ENCODE measurements around the gene MUC2. TPM values are rescaled to one million over a fixed set of nuclear protein-coding genes. Genes with fewer than 3 reads are reported as not detected.

Gene MUC2
- total RNA-seq, 2 experiments from 2014 or later = not detected

DNA sequence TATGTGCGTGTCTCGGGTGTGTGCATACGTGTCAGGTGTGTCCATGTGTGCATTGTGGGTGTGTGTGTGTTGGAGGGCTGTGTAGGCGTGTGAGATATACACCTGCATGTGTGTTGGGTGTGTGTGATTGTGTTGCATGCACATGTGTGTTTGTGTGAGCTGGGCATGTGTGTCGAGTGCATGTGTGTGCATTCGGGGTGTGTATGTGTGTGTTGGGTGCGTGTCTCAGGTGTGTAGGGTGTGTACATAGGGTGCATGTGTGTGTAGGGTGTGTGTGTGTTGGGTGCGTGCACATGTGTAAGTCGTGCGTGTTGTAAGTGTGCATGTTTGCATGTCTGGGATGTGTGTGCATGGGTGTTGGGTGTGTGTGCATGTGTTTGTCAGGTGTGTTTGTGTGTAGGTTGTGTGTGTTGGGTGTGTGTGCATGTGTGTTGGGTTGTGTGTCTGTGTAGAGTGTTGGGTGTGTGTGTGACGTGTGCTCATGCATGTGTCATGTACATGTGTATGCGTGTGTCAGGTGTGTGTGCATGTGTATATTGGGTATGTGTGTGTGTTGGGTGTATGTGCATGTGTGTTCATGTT lies 42.3 kb upstream of the MUC2 start:
- no peak for DNase-seq
- CTCF ChIA-PET = no interaction called here
- no peak overlapping the region for H3K27ac Mint-ChIP-seq
- POLR2A ChIA-PET = no interaction called here
- H3K36me3 Mint-ChIP-seq (ENCODE audit: low read depth) = no peaks in the 10 kb centered on the region
- H3K4me3 Mint-ChIP-seq = no peak overlapping the region
- H3K4me1 Mint-ChIP-seq = no peaks in the 10 kb centered on the region
- H3K27me3 Mint-ChIP-seq = no peaks in the 10 kb centered on the region
- peaks cover 7% of the 10 kb centered on the region for H3K9me3 Mint-ChIP-seq

DNA sequence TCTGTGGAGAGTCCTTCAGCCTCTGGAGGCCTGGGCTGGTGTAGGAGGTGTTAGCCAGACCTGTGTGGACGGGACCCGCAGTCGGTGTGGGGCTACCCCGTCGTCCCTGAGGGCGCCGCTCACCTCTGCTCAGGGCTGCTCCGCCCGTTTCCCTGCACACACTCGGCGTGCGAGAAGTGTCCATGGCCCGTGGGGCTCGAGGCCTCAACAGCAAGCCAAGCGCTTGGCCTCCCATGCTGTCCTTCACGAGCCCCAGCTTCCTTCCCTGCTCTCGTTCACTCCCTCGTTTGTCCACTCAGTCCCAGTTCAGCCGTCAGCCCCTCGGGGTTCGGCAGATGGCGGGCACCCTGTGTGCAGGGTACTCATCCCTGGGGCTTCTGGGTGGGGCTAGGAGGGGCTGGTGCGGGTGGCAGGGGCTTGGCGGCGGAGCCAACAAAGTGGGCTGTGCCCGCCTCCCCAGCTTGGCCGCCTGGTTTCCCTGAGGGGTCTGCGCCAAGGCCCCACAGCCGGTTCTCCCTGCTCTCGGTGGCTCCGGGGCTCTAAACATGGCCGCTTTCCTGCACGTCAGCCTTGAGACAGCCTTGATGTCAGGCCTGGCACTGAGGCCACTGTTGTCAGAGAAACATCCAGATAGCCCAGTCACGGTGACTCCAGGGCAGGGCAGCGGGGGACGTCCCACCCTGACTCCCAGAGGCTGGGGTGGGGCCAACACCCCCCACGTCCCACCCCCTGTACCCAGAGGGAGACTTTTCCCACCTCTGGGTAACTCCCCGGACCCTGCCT lies 41.5 kb upstream of the MUC2 start:
- ChIA-PET POLR2A (no interaction called here), CTCF (no interaction called here)
- Mint-ChIP-seq H3K9me3 (peaks cover 7% of the 10 kb centered on the region), H3K36me3 (ENCODE audit: low read depth) (no peaks in the 10 kb centered on the region), H3K27ac (no peak overlapping the region), H3K4me1 (no peaks in the 10 kb centered on the region), H3K27me3 (no peaks in the 10 kb centered on the region), H3K4me3 (no peak overlapping the region)
- no peak for DNase-seq

DNA sequence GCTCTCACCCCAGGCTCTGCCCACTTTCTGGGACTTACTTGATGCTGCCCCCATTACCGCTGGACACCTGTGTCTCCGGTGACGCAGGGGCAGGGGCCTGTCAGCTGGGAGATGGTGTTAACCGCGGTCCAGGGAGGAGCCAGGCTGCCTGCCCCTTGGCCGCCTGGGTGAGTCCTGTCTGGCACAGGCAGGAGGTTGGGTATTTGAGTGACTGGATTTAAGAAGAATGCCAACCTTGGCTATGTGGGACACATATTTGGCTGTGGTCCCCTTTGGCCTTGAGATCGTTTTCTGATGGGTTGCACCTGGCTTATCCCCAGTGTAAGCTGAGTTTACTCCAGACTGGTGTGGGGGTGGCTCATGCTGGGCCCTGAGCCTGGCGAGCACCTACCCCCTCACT lies 40.7 kb upstream of the MUC2 start:
- DNase-seq = no peak
- Mint-ChIP-seq H3K4me1 (no peaks in the 10 kb centered on the region), H3K36me3 (ENCODE audit: low read depth) (no peaks in the 10 kb centered on the region), H3K4me3 (no peak overlapping the region), H3K27me3 (no peaks in the 10 kb centered on the region), H3K27ac (no peak overlapping the region), H3K9me3 (peaks cover 7% of the 10 kb centered on the region)
- ChIA-PET CTCF (no interaction called here), POLR2A (no interaction called here)

DNA sequence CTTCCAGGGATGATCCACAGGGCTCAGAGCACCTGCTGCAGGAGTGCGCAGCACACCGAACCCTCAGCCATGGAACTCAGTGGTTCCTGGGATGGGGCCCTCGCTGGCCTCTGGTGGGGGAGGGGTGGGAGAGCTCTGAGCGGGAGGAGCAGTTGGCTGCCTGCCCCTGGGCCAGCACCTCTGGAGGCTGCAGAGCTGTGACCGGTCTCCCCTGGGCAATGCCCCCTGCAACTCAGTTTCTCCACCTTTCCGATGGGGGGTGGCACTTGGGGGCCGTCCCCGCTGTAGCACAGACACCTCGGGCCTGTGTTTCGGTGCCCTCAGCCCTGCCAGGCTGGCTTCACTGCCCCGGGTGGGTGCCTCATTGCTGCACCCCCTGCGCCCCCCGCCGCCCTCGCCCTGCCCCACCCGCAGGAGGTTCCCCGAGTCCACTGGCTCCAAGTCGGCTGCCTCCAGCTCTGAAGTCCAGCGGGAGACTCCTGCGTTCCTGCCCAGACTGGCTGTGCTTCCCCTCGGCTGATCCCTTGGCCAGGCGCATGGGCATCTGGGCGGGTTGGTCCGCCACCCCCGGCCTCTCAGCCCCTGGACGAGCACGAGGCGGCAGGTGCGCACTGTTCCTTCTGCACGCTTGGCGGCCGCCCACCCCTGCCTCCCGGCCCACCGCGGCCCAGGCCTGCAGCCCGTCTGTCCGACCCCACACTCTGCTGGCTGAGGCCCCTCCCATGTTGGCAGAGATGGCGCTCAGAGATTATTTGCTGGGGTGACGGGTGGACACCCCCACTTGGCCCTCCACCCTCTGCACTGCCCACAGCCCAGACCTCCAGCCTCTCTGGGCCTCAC lies 40.0 kb upstream of the MUC2 start:
- Mint-ChIP-seq H3K36me3 (ENCODE audit: low read depth) (no peaks in the 10 kb centered on the region), H3K27me3 (no peaks in the 10 kb centered on the region), H3K27ac (no peak overlapping the region), H3K4me1 (no peaks in the 10 kb centered on the region), H3K9me3 (peaks cover 7% of the 10 kb centered on the region), H3K4me3 (no peak overlapping the region)
- ChIA-PET CTCF (no interaction called here), POLR2A (no interaction called here)
- no peak for DNase-seq

DNA sequence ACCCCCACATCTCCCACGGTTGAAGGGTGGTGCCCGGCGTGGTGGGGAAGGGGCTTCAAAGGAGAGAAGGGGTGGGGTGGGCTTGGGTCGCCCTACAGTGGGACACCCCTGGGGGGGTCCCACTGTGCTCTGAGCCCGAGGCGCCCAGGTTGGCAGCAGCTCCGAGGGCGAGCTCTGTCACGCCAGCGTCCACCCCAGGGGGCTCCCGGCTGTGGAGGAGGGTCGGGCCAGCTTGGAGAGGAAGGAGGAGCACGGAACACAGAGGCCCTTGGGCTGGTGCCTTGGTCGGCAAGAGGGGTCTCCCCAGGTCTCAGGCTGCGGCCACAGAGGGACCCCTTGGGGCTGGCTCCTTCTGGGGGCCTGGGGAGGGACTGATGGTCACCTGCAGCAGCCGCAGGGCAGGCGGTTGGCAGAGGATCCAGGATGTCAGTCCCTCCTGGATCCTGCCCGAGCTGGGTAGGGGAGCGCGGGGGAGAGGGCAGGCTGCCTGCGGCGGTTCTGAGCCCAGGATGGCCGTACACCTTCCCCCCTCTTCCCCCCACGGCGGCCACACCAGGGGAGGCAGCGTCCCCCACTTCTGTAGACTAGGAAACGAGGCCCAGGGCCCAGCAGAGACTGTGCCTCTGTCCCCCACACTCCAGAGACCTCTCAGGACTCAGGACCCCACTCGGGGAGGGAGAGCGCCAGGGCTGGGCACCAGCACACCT lies 38.9 kb upstream of the MUC2 start:
- ChIA-PET POLR2A (no interaction called here), CTCF (no interaction called here)
- Mint-ChIP-seq H3K9me3 (peaks cover 7% of the 10 kb centered on the region), H3K4me1 (no peaks in the 10 kb centered on the region), H3K36me3 (ENCODE audit: low read depth) (no peaks in the 10 kb centered on the region), H3K27ac (no peak overlapping the region), H3K27me3 (no peaks in the 10 kb centered on the region), H3K4me3 (no peak overlapping the region)
- DNase-seq = no peak

DNA sequence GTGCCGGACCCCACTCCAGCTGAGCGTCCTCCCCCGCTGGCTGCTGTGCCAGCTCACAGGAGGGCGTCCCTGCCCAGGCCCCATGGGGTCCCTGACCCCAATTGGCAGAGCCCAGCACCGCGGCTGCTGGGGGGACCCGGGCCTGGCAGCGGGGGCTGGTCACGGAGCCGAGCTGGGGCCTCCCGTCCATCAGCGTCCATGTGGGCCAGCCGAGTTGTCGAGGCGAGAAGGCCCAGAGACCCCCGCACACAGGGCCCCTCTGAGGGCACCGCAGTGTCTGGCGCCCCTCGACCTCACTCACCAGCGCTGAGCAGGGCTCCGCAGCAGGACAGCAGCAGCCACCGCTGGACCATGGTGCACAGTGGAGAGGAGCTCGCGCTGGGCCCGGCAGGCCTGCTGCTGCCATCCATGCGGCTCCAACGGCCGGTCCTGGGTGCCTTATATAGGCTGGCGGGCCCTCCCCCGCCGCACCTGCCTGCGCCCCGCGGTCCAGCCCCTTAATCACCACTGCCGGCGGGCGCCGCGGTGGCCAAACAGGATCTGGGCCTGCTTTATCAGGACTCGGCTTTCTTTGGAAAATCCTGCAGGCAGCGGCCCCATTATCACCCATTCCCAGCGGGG lies 38.3 kb upstream of the MUC2 start, which contains the start of gene MUC6:
MUC6 (minus strand) TSS at position 416 of the 621 bp plus-strand sequence; CDS start at position 353, 63 bp downstream.
- DNase-seq = no peak
- H3K9me3 Mint-ChIP-seq = peaks cover 7% of the 10 kb centered on the region
- H3K27ac Mint-ChIP-seq = no peak within 1 kb of the TSS
- H3K27me3 Mint-ChIP-seq = no peaks in the 10 kb centered on the region
- ChIA-PET POLR2A (no interaction called here), CTCF (no interaction called here)
- H3K4me3 Mint-ChIP-seq = no peak within 1 kb of the TSS
- no peaks in the 10 kb centered on the region for H3K4me1 Mint-ChIP-seq
- H3K36me3 Mint-ChIP-seq (ENCODE audit: low read depth) = no peaks in the 10 kb centered on the region

DNA sequence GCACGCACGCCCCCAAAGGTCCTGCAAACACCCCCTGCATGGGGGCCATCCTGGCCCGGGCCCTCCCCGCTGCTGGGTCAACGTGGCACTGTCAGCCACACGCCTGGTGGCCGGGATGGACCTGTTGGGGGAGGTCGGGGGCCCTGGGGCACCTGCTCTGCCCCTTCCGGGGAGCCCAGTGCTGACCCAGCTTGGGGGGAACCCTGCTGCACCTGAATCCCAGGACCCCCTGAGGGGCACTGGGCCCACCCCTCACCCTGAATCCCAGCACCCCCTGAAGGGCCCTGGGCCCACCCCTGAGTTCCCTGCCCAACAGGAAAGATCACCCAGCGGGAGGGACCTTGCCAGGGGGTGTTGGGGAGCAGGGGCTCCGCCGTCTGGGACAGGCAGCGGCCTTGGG lies 37.7 kb upstream of the MUC2 start:
- H3K27ac Mint-ChIP-seq = no peak overlapping the region
- POLR2A ChIA-PET = no interaction called here
- H3K27me3 Mint-ChIP-seq = no peaks in the 10 kb centered on the region
- CTCF ChIA-PET = no interaction called here
- no peak overlapping the region for H3K4me3 Mint-ChIP-seq
- no peaks in the 10 kb centered on the region for H3K4me1 Mint-ChIP-seq
- H3K36me3 Mint-ChIP-seq (ENCODE audit: low read depth) = no peaks in the 10 kb centered on the region
- peaks cover 7% of the 10 kb centered on the region for H3K9me3 Mint-ChIP-seq
- DNase-seq = no peak

DNA sequence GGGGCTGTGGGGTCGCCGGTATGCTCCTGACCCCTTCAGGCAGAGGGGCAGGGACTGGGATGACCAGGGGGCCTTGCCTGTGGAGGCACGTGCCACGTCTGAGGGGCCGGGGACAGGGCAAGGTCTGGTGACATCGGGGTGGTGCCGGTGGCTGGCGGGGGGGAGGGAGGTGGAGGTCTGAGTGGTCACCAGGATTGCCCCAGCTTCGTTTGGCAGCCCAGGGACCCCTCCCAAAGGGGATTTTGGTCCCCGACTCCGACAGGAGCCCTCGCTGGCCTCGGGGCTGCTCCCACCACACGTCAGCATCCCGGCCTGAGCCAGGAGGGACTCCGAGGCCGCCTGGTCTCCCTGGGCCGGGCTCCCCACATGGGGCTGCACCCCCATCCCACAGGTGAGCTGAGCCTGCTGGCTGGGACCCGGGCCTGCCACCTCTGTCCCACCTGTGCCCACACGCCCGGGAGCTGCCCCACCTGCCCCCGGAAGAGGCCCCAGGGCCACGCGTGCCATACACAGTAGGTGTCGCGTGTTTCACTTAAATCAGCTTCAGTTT lies 37.1 kb upstream of the MUC2 start:
- H3K27me3 Mint-ChIP-seq = no peaks in the 10 kb centered on the region
- H3K4me1 Mint-ChIP-seq = no peaks in the 10 kb centered on the region
- CTCF ChIA-PET = no interaction called here

DNA sequence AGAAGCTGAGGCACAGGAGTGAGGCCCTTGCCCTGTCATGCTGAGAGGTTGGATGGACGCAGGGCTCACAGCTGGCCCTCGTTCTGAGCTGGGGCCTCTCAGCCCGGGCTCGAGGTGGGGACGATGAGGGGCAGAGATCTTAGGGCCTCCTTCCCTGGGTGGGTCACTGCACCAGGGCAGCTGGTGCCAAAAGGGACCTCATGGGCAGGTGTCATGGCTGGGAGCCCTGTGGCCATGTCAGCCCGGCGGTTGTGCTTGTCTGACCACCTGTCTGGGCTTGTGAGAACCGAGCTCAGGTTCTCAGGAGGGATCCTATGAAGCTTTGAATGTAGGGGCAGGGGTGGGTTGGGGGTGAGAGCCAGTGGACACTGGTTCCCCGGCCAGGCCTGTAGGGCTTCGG lies 36.3 kb upstream of the MUC2 start:
- Mint-ChIP-seq H3K4me3 (no peak overlapping the region), H3K27me3 (no peaks in the 10 kb centered on the region), H3K36me3 (ENCODE audit: low read depth) (no peaks in the 10 kb centered on the region), H3K27ac (no peak overlapping the region), H3K4me1 (no peaks in the 10 kb centered on the region), H3K9me3 (no peaks in the 10 kb centered on the region)
- ChIA-PET POLR2A (no interaction called here), CTCF (no interaction called here)
- DNase-seq = no peak

More for the DNA sequence above, 37.1 kb upstream of the MUC2 start:
- POLR2A ChIA-PET = no interaction called here
- Mint-ChIP-seq H3K36me3 (ENCODE audit: low read depth) (no peaks in the 10 kb centered on the region), H3K4me3 (no peak overlapping the region), H3K9me3 (peaks cover 1% of the 10 kb centered on the region), H3K27ac (no peak overlapping the region)
- DNase-seq = no peak

DNA sequence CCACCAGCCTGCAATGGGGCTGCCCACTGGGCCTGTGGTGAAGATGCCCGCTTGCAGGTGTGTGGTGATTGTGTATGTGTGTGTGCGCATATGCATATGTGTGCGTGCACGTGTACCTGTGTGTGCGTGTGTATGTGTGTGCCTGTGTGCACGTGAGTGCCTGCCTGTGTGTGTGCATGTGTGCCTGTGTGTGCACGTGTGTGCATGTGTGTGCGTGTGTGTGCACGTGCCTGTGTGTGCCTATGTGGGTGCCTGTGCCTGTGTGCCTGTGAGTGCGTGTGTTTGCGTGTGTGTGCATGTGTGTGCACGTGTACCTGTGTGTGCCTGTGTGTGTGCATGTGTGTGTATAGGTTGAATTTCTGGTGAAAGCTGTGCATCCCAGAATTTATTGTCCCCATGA lies 35.8 kb upstream of the MUC2 start:
- ChIA-PET CTCF (no interaction called here), POLR2A (no interaction called here)
- H3K27me3 Mint-ChIP-seq = no peaks in the 10 kb centered on the region
- no peaks in the 10 kb centered on the region for H3K36me3 Mint-ChIP-seq (ENCODE audit: low read depth)
- no peak for DNase-seq
- no peak overlapping the region for H3K4me3 Mint-ChIP-seq
- H3K4me1 Mint-ChIP-seq = no peaks in the 10 kb centered on the region
- H3K9me3 Mint-ChIP-seq = no peaks in the 10 kb centered on the region
- H3K27ac Mint-ChIP-seq = no peak overlapping the region

DNA sequence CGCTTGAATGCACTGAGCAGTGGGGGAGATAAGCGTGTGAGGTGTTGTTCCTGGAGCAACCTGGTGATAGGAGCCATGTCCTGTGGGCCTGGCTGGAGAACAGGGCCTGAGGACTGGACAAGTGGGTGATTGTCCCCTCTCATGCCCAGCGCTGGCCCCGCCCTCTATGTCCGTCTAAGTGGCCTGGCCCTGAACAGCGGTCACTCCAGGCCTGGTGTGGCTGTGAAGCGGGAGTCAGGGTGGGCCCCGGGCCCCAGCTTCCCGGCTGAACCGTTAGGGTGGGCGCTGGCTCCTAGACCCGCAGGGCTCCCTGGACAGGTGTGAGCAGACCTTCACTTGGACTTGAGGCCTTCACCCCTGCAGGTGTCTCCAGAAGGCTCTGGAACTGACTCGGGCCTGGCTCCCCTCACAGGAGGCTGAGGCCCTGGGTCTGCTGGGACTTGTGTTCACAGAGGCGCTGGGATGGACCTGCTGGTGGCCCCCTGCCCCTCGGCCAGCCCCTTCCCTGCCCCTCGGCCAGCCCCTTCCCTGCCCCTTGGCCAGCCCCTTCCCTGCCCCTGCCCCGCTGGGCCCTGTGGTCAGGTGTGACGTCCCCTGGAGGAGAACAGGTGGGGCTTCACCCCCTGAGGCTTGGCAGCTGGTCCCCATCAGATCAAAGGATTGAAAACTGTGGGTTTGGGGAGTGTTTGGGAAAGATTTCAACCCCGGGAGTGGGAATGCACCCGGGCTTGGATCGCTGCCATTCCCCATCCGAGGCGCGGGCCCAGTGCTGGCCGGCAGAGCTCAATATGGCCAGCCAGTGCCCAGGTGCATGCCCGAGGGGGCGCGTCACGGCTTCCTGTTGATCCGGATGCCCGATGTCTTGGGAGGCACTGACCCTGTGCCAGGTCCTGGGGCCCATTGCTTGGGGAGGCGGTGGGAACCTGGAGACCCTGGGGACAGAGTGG lies 34.9 kb upstream of the MUC2 start:
- Mint-ChIP-seq H3K9me3 (no peaks in the 10 kb centered on the region), H3K36me3 (ENCODE audit: low read depth) (no peaks in the 10 kb centered on the region), H3K27ac (no peak overlapping the region), H3K4me1 (no peaks in the 10 kb centered on the region), H3K4me3 (no peak overlapping the region), H3K27me3 (no peaks in the 10 kb centered on the region)
- no peak for DNase-seq
- ChIA-PET POLR2A (no interaction called here), CTCF (no interaction called here)
